HG03039 (cell line): Measurements from ENCODE around the gene DNAH17.

ENCODE experiments used
- ATAC-seq: cut with Tn5 transposase; IDR thresholded peaks from one replicate; pipeline ENCODE4 v1.9.1; 2021; ENCODE audit warnings: mild to moderate bottlenecking, moderate library complexity; ENCODE audit not compliant: unreplicated experiment

DNAH17 gene

DNA sequence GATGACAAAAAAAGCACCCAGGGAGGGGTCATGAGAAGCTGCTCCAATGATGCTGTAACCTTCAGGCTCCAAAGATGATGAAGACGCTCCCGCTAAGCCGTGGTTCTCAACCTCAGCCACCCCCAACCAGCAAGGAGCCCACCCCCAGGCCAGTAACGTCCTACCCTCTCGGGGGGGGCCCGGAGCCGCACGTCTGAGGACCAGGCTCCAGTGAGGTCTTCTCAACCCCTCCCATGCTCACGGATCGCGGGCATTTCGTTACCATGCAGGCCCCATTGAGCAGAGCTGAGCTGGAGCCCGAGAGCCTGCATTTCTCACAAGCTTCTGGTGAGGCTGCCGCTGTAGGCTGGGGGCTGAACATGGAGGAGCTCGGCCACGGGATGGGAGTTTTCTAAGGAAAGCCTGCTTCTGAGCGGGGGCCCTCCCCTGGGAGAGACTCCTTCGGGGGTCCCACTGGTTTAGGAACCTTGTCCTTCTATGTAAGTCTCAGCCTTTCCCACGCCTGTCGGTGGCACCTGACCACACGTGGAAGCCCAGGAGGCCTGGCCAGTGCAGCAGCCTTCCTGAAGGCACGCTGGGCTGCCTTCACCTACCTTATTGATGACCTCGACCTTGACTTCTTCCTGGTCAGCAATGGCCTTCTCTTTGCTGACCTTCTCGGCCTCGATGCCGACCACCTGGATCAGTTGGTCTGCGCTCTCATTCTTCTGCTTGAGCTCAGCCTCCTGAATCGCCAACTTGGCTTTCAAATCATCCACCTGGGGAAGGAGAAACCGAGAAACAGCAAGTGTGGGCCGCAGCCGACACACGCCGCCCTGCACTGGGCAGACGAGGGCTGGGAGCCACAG is 116.0 kb downstream of the DNAH17 start:
- ATAC-seq = no peak

DNA sequence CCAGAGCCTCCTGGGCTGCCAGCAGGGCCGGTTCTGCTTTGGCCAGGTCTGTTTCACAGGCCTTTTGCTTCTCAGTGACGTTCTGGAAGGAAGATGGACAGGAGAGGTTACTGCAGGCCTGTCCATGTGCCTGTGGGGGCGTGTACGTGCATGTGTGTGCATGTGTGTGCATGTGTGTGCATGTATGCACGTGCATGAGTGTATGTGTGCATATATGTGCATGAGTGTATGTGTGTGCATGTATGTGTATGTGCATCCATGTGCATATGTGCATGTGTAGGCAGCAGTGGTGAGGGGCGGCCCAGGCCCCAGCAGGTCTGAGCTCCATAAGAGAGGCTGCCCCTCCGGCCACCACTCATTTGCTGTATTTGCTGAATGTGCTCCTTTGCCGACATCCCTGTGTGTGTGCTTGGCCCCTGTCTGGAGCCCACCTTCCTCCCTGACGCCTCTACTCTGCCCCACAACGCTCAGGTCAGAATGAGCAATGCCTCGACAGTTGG is 117.0 kb downstream of the DNAH17 start:
- no peak for ATAC-seq

DNA sequence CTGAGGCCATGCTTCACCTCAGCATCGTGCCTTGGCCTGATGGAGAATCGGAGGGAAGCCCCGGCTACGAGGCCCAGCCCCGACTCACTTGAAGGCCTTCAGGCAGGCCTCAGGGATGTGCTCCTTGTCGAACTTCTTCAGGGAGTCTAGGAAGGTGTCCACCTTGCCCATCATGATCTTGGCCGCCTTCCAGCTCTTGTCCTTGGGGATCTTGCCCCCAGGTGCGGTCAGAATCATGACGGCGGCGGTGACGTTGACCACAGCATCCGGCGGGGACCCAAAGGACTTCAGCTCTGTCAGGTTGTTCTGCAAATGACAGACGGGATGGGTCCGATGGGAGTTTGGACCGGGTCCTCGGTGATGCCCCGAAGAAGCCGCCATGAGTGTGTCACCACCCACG is 117.5 kb downstream of the DNAH17 start:
- no peak for ATAC-seq

DNA sequence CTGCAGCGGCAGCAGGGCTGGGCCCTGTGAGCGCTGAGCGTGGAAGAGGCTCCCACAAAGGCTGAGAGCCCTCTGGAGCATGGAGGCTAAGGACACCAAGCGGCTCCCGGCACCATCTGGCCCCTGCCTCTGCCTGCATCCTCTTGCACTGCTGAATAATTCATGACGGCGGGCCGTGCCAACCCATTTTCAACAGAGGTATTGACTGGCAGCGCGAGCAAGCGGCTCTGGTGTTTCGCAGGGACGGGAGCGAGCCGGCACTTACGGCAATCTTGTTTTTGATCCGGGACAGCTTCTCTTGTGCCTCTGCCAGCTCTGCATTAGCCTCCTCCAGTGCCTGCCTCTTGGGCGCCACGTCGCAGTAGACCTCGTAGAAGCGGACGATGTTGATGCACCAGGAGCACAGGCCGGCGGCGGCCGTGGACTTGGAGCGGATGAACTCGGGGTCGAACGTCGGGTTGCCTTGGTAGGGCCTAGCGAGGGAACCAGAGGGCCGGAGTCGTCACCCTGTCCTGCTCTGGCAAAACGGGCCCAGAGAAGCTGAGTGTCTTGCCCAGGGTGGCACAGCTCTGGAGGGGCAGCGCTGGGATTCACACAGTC is 118.4 kb downstream of the DNAH17 start:
- ATAC-seq = no peak

DNA sequence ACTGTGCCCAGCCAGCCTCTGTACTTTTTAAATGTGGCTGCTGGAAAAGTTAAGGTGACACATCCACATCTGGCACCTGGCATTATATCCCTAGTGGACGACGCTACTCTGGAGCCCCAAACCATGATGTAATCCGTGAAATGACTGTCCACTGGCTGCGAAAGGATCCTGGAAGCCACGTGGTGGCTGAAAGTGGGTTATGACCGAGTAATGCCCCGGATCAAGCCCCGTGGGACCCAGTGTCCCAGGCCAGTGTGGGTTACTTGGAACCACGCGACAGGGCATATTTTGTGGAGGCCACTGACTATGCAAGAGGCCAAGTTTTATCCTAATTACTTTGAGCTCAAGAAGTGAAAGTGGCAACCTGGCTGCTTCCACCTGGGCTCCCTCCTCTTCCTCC is 119.1 kb downstream of the DNAH17 start:
- no peak for ATAC-seq

DNA sequence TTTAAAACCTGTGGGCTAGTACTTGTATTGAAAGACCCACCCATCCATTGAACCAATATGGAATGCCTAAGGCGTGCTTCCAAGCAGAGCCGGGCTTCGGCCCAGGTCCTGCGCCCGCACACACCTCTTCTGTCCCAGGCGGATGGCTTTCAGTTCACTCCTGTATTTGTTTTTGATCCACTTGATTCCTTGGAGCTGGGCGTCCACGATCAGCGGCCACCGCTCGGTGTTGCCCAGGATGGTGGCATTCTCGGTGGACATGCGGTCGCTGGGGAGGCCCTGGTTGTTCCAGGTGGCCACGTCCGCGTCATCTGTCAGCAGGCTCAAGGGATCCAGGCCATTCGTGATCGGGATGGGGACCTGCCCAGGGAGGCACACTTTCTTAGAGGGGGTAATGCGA is 122.8 kb downstream of the DNAH17 start:
- ATAC-seq = no peak

DNA sequence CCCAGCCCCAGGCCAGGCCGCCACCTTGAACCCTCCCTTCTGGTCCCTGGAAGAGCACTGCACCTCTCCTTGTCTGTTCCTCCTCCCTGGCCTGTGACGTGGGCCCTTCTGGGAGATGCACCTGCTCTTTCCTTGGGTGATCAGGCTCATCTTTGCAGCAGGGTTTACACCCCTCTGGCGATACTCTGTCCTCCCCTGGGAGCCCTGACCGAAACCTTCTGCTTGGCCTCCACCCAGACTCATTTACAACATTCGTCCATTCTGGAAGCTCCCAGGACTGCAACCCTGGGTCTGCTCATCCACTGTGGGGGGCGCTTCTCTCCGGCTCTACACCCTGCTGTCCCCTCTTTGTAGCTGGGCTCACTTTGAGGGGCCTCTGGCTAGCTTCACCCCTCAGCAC is 125.4 kb downstream of the DNAH17 start:
- ATAC-seq = no peak

DNA sequence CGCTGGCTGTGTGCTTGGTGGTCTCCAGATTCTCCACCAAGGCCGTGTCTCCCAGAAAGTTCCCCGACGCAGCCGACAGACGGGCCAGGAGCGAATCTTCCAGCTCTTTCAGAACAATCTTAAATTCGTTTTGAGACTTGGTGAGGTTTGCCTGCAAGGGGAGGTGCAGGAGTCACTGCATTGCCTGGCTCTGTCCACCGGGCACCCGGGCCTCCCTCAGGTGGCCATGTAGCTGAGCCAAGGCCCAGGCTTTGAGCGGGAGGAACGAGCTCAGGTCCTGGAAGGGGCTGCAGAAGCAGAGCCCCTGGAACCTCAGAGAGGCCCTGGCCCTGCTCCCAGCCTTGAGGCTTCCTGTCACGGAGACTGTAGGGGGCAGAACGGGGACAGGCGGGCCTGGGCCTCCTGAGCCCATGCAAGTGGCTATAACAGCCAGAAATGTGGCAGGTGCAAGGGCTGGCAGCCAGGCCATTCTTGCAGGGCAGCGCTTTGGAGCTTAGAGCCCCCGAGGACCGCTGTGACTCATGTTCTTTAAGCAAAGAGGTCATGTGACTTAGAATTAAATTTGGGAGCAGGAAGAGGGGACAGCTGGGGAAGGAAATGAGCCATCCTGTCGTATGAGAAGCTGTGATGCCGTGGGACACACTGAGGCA is 126.4 kb downstream of the DNAH17 start:
- no peak for ATAC-seq

DNA sequence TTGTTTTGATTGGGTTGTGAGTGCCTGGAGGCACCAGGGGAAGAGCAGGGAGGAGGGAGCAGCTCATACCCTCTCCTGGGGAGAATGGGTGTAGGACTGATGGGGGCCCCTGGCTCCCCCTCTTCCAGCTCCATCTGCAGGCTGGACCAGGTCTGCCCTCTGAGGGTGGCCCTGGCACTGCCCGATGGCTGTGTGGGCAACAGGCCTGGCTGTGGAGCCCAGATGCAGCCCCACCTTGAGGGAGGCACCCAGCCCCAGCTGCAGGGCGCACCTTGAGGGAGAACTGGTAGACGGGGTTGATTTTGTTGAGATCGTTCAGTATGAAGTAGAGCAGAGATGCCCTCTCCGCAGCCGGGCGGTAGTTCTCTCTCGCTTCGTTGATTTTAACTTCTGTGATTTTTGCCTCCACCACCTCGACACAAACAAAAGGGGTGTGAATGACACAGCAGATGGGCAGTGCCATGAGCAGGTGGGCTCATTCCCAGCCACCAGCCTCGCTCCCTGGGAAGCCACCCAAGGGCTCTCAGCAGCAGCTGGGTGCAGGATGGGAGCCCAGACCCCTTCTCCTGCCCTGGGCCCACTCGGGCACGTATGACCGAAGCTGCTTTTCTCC is 127.1 kb downstream of the DNAH17 start:
- no peak for ATAC-seq

DNA sequence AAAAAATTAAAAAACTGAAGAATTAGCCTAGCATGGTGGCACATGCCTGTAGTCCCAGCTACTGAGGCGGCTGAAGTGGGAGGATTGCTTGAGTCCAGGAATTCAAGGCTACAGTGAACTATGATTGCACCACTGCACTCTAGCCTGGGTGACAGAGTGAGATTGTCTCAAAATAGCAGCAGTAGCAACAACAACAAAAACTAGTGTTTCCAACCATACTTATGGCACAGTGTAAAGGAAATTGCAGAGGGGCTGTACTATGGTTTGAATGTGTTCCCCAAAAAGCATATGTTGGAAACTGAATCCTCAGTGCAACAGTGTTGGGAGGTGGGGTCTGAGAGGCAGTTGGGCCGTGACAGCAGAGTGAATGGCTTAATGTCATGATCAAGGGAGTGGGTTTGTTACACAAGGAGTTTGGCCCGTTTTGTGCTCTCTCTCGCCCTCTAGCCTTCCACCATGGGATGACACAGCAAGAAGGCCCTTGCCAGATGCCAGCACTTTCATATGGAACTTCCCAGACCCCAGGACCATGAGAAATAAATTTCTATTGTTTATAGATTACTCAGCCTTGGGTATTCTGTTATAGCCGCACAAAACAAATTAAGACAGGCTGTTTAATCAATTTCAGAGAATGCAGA is 128.7 kb downstream of the DNAH17 start:
- ATAC-seq = no peak

DNA sequence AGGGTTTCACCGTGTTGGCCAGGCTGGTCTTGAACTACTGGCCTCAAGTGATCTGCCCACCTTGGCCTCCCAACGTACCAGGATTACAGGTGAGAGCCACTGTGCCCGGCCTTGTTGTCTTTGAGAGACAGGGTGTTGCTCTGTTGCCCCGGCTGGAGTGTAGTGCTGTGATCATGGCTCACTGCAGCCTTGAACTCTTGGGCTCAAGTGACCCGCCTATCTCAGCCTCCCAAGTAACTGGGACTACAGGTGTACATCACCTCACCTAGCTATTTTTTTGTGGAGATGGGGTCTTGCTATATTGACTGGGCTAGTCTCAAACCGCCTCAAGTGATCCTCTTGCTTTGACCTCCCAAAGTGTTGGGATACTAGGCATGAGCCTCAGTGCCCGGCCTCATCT is 130.4 kb downstream of the DNAH17 start:
- no peak for ATAC-seq

DNA sequence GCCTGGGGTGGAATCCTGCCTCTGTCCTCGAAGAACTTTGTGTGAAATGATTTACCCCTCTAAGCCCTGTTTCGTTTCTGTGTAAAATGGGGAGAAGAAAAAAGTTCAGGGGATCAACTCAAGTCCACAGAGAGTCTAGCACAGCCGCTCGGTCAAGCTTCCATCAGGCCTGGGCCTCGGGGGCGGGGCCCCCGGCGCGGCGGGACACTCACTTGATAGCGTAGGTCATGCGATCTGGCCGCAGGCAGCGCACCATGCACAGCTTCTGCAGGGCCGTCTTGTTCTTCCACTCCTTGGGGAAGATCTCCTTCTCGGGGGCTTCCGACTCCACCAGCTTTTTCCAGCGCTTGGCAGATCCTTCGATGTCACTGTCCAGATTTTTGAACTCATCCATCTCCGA is 132.8 kb downstream of the DNAH17 start:
- ATAC-seq = no peak

DNA sequence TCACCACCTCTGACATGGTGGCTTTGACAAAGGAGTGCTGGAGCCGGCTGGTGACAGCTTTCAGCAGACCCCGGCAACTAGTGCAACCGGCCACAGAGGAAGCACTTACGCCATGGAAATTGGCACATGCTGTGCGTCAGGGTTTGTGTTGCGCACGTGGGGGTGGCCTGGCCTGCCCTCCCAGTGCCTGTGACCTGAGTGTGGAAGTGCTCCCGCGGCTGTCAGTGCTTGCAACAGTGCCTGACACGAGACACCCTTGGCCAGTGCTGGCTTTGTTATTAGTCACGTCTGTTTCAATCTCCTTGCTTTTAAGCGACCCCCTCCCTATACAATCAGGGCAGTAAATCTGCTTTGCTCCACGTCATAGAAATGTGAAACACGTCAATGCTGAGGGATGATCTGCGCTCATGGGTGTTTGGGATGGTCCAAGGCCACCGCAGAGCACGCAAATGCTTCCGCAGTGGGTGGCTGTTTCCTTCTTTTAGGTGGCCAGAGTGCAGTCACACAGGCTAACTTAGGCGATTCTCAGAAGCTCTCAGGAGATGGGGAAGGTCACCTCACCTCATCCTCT is 134.5 kb downstream of the DNAH17 start:
- ATAC-seq = no peak

DNA sequence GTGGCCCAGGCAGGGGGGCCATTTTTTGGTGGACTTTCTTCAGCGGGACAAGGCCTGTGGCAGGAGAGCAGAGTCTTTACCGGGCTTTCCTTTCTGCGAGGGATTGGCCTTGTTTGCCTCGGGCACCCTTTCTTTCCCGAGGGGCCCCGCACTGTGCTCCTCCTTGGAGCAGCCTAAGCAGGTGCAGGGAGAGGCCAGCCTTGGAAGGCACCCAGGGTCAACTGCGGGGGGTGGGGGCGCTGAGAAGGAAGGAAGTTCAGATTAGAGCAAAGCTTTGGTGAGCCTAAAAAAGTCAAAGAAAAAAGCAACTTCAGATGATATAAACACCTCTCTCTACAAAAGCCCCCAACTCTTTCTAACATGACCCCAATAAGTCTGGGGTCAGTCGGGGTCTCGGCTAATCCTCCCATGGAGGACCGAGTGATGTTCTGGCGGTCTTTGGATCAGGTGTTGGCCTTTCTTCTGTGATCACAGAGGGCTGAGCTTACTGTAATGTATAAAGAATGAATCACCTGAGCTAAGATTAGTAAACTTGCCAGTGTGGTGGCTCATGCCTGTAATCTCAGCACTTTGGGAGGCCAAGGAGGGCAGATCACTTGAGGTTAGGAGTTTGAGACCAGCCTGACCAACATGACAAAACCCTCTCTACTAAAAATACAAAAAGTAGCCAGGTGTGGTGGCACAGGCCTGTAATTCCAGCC is 135.8 kb downstream of the DNAH17 start:
- no peak for ATAC-seq

DNA sequence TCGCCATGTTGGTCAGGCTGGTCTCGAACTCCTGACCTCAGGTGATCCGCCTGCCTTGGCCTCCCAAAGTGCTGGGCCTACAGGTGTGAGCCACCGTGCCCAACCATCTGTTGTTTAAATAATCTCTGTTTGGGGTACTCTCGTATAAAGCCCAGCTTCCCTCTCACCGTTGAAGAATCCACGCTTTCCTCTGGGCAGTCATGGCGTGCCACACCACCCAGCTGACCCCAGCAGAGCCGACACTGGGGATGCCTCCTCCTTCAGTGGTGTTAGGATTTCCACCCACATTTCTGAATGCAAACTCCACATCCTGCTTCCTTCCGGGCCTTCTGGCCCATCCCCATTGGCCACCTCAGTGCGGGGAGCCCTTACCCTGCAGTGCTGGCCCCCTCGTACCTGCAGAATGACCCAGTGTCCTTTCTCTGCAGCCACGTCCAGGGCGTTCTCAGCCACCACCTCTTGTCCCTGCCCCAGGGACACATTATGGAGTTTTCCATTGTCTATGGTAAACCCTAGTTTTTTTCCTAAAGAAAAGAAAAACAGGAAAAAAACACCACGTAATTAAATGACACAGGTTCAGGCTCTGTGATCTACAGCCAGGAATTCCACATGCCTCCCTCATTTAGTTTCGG is 138.4 kb downstream of the DNAH17 start:
- ATAC-seq = no peak

DNA sequence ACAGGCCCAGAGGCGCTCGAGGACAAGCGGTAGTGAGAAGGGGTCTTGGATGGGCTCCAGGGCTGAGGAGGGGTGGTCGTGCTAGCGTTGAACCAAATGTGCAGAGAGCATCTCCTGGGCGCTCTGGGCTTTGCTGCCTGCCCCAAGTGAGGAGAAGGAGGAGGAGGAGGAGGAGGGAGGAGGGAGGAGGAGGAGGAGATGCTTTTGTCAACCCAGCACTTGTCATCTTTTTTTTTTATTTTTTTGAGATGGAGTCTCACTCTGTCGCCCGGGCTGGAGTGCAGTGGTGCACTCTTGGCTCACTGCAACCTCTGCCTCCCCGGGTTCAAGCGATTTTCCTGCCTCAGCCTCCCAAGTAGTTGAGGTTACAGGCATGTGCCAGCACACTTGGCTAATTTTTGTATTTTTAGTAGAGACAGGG is 138.9 kb downstream of the DNAH17 start:
- ATAC-seq = no peak

DNA sequence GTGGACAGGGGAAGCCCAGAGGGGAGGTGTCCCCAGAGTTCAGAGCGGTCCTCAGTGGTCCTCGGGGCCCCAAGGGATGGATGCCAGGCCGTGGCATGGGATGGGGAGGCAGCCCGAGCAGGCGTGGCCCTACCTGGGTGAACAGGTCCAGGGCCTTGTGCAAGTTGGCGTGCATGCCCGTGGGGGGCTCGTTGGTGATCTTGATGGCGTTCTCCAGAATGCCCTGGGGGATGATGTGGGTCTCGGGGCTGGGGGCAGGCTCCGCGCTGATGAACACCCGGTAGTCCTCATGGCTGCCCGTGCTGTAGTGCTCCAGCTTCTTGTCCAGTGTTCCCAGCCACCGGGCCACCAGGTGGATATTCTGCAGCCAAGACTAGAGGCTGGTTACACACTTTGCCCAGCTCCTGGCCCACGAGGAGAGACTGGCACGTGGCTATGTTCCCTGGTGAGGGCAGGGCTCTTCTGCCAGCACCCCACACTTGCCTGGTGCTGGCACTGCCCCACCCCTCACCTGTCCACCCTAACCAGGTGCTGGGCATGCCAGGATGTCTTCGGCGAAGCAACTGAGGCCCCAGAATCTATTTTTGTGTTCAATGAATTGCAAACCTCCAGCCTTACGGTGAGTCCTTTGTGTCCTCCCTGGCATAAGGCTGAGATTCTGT is 139.6 kb downstream of the DNAH17 start:
- ATAC-seq = no peak

DNA sequence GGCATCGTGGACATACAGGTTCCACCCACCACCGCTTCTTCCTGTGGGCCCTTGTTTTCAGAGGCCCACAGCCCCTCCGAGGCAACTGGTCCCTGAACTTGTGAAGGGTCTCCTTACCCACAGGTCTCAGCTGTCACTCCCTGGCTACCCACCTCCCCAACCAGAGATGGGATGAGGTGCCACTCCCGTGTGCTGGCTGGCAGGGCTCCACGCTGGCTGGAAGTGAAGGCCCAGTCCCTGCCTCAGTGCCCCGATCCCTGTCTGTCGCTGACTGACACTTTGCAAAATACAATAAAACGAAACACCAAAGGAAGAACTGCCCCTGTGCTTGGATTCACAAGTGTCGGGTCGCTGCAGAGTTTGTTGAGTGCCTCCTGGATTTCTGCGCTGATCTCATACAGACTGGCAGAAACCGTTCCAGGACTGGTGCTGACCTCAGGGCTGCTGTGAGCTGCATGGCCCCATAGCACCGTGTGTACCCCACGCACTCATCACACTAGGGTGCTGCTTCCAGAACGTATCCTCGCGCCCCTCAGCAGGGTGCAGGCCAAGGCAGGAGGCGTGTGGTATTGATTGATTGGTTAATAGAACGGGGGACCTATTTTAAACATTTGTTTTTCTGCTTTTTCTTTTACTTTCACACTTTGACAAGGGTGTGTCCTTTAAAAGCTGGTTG is 141.7 kb downstream of the DNAH17 start:
- no peak for ATAC-seq
